K562 (cell line): ENCODE data around the gene GPS2.

ENCODE experiments used
- CBX8 ChIP-seq: fragments of 200-600 bp; sonication (generic); IDR thresholded peaks from 2 replicates; pipeline ENCODE4 v1.6.1; 2012; ENCODE audit warnings: borderline replicate concordance, mixed run types, low read depth, mild to moderate bottlenecking, moderate library complexity, mixed read lengths, low read length, control low read depth, inconsistent platforms; ENCODE audit not compliant: poor library complexity, severe bottlenecking; ENCODE audit errors: extremely low read depth
- CEBPB ChIP-seq: fragments of 450-650 bp; IDR thresholded peaks from 2 replicates; pipeline ENCODE4 v1.6.1; 2016; ENCODE audit warnings: missing genetic modification characterization, missing compliant biosample characterization
- EP300 ChIP-seq: IDR thresholded peaks from 2 replicates; pipeline ENCODE4 v1.6.1; 2012; ENCODE audit warnings: low read length, improper control_type of control experiment
- MXI1 ChIP-seq: IDR thresholded peaks from 2 replicates; pipeline ENCODE4 v1.6.1; 2011; ENCODE audit warnings: low read depth, mild to moderate bottlenecking, improper control_type of control experiment, low read length
- NFATC3 ChIP-seq: fragments of 450-650 bp; IDR thresholded peaks from 2 replicates; pipeline ENCODE4 v1.6.1; 2017; ENCODE audit warnings: mild to moderate bottlenecking
- ZNF583 ChIP-seq: fragments of 250-450 bp; sonication (Bioruptor Pico); IDR thresholded peaks from 2 replicates; pipeline ENCODE4 v1.4.0; 2020

DNA sequence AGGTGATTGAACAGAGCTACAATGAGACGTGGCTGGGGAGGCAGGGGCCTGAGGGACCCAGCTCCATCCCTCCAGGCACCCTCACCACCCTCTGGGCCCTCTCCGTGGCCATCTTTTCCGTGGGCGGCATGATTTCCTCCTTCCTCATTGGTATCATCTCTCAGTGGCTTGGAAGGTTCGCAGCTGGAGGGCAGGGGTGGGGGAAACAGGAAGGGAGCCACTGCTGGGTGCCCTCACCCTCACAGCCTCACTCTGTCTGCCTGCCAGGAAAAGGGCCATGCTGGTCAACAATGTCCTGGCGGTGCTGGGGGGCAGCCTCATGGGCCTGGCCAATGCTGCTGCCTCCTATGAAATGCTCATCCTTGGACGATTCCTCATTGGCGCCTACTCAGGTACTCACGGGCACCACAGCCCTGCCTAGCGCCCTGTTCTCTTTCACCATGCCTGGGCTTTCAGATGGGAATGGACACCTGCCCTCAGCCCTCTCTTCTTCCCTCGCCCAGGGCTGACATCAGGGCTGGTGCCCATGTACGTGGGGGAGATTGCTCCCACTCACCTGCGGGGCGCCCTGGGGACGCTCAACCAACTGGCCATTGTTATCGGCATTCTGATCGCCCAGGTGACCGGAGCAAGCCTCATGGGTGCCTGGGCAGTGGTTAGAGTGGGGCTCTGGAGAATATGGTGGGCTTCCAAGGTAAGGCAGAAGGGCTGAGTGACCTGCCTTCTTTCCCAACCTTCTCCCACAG, 31.5 kb downstream of the GPS2 start:
- TF ChIP-seq CEBPB (tag) (no peak), EP300 (no peak), NFATC3 (no peak), MXI1 (no peak), CBX8 (no peak), ZNF583 (CRISPR knock-in tag) (no peak)
